Jurkat, Clone E6-1 (cell line): ENCODE results near the gene GAL3ST3.

Experiments
- DNase-seq: peaks from one replicate; pipeline ENCODE4 v3.0.0-alpha.2; 2011; ENCODE audit warnings: low read depth, low spot score
- H3K4me3 ChIP-seq: 2 replicates; pipeline ENCODE4 v1.5.1; 2011; ENCODE audit warnings: mild to moderate bottlenecking, low read length, control low read depth, moderate library complexity

Gene GAL3ST3

DNA sequence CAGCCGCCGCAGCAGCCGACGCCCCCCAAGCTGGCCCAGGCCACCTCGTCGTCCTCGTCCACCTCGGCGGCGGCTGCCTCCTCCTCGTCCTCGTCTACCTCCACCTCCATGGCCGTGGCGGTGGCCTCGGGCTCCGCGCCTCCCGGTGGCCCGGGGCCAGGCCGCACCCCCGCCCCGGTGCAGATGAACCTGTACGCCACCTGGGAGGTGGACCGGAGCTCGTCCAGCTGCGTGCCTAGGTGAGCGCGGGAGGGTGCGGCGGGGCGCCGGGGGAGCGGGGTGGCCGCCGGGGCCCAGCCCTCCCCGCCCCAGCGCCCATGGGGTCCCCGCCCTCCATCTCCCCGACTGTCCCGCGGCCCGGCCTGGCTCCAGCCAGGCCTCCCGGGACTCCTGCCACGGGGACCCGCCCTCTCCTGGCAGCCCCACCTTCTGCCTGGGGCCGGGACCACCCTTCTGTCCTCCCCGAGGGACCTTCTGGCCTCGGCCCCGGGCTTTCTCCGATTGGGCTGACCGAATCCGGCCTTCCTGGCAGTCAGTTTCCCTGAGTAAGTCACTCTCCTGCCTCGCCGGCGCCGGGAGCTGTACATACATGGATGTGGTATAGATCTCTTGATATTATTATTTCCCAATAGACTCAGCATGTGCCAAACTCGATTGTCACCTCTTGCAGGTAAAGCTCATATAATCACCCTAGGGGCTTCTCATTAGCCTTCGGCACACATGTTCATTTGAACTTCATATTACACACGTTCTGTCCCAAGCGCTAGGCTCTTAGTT is 21.8 kb upstream of the GAL3ST3 start:
- H3K4me3 ChIP-seq = peak overlapping the region; percentile 56
- no peak for DNase-seq

DNA sequence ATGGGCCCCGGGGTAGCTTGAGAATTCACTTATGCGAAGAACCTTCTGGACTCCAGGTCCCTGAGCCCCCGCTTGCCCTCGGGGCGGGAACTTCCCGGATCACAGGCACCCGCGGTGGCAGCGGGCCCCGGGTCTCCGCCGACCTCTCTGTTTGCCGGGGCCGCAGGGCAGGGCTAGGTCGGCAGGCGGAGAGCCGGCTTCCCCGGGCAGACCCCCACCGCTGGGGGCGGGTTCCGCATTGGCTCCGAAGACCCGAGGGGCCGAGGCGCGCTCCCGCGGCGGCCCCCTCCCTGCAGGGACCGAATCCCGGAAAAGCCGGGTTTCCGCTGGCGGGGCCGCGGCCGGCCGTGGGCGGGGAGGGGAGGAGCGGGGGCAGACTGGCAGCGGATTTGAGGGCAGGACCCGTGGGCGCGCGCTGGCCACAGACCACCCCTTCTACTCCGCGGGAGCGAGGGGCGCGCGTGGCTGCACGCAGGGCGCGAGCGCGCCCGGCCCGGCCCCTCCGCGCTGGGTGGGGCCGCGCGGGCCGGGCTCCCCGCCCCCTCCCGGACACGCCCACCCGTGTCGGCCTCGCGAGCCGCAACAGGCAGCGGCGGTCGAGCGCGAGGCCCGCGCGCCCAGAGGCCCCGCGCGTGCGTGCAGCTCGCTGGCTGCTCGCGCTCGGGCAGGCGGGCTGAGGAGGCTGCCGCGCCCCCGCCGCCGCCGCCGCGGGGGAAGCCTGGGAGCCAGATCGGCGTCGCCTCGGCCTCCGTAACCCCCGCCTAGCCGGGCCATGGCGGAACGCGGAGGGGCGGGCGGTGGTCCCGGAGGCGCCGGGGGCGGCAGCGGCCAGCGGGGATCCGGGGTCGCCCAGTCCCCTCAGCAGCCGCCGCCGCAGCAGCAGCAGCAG is 21.0 kb upstream of the GAL3ST3 start, which contains the start of gene PACS1:
Gene PACS1, plus strand, starts transcription at position 558 of the 889 bp plus-strand sequence. Its CDS starts 215 bp downstream, at position 773.
- H3K4me3 ChIP-seq = peak within 1 kb of the TSS; percentile 56
- peak; percentile 65 for DNase-seq

DNA sequence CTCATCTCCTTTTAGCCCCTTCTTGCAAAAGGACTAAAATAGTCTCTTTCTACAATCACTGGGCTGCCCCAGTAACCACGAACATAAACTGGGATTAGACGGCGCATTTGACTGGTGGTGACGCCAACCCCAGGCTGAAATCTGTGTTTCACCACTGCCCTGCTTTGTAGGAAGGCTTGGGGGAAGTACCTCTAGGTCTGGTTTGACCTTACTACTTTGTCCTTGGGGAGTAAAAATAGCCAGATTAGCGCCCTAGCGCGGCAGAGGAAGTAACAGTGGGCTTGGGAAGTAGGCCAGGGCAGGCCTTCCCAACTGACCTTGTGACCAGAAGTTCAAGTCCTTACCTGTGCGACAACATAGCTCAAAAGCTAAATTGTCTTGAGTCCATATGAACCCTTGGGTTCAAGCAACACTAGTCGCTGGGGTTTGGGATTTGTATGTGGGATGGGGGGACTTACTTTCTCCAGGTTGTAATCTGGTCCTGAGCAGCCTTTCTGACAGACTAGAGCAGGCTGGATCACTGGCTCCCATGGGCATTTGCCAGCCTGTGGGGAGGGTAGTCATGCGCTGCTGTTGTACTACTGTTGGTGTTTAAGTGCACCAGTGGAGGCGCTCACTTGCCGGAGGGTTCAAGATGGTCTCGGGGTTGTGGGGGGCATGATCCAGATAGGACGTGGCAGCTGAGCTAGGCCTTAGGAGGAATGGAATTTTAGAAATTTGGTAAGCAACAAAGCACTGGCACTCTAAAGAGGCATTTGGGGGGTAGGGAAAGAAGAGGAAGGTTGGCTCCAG is 20.2 kb upstream of the GAL3ST3 start:
- DNase-seq = no peak
- H3K4me3 ChIP-seq = peak overlapping the region; percentile 41

DNA sequence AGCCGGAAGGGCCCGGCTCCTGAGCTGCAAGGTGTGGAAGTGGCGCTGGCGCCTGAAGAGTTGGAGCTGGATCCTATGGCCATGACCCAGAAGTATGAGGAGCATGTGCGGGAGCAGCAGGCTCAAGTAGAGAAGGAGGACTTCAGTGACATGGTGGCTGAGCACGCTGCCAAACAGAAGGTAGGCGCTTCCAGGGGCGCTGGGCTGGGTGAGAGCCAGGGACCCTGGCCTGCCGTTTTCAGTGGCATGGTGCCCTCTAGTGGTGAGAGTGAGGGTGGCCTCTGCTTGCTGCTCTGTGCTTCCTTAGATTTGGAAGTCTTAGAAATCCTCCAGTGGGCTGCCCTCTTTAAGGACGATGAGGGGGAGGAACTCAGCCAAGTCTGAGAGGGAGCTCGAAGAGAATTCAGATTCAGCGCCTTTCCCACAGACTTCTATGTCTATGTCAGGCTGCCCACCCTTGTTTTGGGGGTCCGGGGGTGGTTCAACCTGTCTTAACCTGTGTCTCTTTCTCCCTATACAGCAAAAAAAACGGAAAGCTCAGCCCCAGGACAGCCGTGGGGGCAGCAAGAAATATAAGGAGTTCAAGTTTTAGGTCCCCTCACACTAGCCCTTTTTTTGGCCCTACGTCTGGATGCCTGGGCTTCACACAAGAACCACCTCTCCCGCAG is 19.3 kb upstream of the GAL3ST3 start:
- peak; percentile 63 for DNase-seq
- no peak overlapping the region for H3K4me3 ChIP-seq

DNA sequence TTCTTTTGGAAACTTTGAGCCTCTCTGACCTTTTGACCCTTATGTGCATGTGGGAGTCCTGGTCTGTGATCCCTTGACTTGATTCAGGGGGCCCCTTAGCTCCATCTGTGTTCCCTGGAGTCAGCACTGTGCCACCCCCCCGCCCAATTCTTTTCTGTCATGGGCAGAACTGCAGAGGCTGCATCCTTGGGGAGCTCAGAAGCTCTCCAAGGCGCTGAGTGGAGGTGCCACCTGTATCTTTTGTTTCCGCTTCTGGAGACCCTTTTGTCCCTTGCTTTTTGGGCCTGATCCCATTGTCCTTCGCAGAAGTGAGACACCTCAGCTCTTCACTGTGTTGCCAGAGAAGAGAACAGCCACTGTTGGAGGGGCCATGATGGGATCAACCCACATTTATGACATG is 18.7 kb upstream of the GAL3ST3 start:
- no peak overlapping the region for H3K4me3 ChIP-seq

DNA sequence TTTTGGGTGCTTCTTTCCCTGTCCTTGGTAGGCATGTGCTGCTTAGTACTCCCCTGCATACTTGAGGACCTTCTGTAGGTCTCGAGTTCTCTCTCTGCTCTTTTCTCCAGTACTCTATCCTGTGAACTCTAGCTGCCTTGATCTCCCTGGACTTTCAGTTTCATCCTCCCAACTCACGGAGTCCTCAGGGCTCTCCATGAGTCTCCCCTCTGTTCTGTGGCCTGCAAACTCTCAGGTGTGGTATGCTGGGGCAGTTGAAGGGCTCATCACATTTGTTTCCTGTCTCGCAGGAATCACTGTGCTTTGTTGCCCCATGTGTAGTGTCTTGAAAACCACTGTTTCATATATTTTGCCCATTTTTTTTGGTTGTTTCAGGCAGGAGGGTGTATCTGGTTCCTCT is 17.8 kb upstream of the GAL3ST3 start:
- DNase-seq = no peak

More for the DNA sequence above, 18.7 kb upstream of the GAL3ST3 start:
- DNase-seq = no peak

DNA sequence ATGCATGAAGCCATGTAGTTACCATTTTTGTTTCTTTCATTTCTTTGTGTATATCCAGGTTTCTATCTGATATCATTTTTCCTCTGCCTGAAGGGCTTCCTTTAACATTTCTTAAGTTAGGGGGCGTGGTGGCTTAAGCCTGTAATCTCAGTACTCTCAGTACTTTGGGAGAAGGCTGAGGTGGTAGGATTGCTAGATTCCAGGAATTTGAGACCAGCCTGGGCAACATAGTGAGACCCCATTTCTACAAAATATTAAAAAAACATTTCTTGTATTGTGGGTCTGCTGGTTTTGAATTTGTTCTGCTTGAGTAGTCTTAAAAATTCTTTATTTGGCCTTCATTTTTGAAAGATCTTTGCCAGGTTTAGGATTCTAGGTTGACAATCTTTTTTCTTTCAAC is 15.6 kb upstream of the GAL3ST3 start:
- H3K4me3 ChIP-seq = no peak overlapping the region
- no peak for DNase-seq

More for the DNA sequence above, 17.8 kb upstream of the GAL3ST3 start:
- no peak overlapping the region for H3K4me3 ChIP-seq

DNA sequence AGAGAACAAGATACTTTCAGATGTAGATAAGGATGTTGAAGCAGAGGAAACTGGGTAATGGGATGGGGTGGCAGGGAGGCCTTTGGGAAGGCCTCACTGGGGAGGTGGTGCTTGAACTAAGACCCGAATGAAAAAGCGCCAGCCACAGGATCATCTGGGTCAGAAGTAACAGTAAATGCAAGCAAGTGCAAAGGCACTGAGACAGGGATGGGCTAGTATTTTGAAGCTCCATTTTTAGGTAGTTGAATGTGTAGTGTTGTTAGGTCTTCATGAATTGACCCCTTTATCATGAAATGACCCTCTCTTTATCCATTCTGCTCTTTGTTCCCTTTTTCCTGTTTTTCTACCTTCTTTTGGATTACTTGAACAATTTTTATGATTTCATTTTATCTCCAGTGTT is 14.9 kb upstream of the GAL3ST3 start:
- DNase-seq = no peak
- H3K4me3 ChIP-seq = no peak overlapping the region

DNA sequence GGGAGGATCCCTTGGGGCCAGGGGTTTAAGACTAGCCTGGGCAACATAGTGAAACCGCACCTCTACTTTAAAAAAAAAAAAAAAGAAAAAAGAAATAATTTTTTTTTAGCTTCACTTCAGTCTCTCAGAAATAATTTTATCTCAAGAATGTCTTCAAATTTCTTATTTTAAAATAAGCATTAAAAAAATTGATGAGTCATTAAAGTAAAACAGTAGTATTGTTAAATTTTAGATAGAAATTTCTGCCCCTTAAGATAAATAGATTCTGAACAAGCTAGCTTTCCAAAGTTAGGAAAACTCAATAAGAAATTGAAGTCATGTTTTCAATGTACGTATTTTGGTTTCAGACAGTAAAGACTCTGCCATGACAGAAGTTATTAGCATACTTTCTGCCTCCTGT is 13.4 kb upstream of the GAL3ST3 start:
- DNase-seq = no peak
- no peak overlapping the region for H3K4me3 ChIP-seq

DNA sequence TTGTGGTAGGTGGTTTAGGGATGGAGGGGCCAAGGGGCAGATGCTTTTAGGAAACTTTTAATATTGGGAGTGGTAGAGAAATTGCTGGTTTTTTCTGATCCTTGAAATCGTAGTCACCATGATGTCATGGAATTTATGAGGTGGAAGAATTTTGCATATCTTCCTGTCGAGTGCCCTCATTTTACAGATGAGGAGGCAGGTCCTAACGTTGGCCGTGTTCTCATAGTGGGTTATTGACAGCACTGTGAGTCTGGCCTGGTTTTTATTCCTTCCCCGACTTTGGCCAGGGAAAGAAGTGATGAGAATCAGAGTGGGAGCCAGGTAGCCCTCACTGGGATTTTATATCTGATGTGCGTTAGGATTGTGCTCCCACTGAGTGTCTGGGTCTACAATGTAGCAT is 12.3 kb upstream of the GAL3ST3 start:
- no peak overlapping the region for H3K4me3 ChIP-seq
- DNase-seq = no peak

DNA sequence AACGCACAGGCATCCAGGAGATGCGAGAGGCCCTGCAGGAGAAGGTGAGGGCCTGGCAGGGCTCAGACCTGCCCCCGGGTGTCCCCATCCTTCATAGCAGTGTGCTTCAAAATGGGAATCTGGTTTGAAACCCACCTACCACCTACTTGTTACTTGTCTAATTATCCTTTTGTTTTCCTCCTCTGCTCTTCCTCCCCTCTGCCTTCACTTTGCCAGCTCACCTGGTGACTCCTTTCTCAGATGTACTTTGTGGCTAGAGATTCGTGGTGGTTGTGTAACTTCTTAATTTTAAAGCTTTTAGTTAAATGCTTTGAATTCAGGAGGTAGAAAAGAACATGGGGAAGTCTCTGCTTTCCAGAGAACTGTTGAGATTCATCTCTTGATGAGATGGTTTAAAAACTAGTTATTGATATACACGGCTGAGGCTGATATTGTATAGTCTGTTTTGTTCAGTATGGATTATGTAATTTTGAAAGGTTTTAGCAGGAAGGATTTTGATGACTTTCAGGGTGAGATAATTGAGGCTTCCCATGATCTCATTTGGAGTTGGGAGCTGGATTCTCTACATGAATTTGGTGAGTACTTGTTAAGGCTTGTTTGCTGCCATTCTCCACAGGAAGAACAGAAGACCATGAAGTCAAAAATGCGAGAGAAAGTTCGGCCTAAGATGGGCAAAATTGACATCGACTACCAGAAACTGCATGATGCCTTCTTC is 11.2 kb upstream of the GAL3ST3 start:
- H3K4me3 ChIP-seq = no peak overlapping the region
- no peak for DNase-seq

DNA sequence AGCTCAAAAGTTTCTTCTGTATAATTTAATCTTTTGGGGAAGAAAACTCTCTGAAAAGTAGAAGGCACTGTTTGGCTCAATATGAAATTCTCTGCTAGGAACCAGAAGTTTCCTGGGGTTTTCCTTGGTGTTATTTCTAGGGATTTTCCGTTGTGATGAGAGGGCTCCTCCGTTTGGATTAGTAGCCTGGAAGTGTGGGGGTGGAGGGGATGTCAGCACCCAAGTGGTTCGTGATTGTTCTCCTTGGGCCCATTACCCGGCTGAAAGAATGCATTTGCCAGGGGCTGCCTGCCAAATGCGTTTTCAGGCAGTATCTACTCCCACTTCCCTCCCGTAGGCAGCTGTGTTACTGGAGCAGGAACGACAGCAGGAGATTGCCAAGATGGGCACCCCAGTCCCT is 7.5 kb upstream of the GAL3ST3 start:
- no peak for DNase-seq
- no peak overlapping the region for H3K4me3 ChIP-seq

DNA sequence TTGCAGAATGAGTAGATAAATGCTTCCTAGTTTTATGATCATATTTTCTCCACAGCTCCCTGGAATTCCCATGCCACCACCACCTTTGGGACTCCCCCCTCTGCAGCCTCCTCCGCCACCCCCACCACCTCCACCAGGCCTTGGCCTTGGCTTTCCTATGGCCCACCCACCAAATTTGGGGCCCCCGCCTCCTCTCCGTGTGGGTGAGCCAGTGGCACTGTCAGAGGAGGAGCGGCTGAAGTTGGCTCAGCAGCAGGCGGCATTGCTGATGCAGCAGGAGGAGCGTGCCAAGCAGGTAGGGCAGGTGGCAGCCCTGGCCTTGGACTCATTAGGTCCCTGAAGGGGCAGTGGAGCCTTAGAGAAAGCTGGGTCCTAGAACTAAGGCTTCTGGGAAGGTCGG is 6.1 kb upstream of the GAL3ST3 start:
- no peak for DNase-seq

DNA sequence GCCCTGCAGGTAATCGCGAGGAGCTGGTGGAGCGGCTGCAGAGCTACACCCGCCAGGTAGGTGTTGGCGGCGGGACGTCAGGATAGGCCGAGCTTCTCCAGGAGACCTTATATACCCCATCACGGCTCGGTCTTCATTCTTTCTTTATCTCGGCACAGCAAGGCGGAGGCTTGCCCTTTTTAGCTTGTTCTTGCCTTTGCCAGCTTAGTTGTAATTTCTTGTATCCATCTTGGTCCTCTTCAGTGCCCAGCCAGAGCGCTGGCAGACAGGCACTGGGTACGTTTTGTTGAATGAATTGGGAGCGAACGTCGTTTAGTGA is 3.7 kb upstream of the GAL3ST3 start:
- DNase-seq = no peak
- peak overlapping the region; percentile 98 for H3K4me3 ChIP-seq

More for the DNA sequence above, 6.1 kb upstream of the GAL3ST3 start:
- H3K4me3 ChIP-seq = no peak overlapping the region

DNA sequence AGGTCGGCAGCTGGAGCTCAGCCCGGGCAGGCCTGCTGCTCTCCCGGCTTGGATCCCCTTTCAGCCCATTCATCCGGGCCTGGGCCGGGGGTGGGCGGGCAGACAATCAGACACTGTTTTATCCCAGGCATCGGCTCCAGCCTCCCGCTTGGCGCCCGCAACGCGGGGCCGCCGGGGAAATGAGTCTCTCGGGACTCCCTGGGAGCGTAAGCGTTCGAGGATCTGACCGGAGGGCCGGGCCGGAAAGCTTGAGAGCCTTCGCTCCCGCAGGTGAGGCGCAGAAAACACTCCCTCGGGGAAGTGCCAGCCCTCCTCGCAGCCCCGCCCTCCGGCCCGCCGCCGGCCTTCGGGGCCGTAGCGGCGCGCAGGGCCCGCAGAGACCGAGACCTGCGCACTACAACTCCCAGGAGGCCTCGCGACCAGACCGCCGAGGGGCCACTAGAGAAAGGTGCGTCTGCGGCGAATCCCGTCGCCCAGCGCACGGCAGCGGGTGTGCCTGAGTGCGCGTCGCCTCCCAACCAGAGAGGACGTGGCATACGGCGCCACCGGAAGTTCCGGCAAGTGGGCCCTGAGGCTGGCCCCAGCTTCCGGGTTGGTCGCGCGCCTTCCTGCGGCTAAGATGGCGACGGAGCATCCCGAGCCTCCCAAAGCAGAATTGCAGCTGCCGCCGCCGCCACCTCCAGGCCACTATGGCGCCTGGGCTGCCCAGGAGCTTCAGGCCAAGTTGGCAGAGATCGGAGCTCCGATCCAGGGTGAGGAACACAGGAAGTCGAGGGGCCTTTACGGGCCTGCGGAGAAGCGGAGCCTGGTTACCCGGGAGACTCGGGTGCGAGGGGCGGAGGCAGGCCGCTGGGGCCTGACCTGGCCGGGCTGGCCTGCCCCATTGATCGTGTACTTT is 3.1 kb upstream of the GAL3ST3 start, which contains the start of gene SF3B2:
Gene SF3B2, plus strand, starts transcription at position 599 of the 898 bp plus-strand sequence. Its CDS starts 21 bp downstream, at position 620.
- peak; percentile 97 for DNase-seq
- peak within 1 kb of the TSS; percentile 98 for H3K4me3 ChIP-seq

DNA sequence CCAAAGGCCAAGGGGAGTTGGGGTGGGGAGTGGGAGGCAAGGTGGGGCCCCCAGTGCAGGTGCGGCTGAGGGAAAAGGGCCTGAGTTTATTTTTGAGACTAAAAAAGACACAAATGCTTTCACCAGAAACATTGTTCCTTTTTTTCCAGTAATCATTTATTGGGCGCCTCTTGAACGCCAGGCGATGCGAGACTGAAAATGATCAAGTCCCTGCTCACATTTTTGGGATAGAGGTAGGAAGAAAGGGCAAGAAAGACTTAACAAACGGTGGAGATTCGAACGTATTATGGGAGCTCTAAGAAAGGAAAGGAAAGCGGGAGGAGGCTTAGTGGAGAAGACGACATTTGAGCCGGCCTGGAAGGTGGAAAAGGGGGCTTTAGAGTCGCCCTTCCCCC is 2.4 kb upstream of the GAL3ST3 start:
- DNase-seq = no peak
- H3K4me3 ChIP-seq = peak overlapping the region; percentile 98

DNA sequence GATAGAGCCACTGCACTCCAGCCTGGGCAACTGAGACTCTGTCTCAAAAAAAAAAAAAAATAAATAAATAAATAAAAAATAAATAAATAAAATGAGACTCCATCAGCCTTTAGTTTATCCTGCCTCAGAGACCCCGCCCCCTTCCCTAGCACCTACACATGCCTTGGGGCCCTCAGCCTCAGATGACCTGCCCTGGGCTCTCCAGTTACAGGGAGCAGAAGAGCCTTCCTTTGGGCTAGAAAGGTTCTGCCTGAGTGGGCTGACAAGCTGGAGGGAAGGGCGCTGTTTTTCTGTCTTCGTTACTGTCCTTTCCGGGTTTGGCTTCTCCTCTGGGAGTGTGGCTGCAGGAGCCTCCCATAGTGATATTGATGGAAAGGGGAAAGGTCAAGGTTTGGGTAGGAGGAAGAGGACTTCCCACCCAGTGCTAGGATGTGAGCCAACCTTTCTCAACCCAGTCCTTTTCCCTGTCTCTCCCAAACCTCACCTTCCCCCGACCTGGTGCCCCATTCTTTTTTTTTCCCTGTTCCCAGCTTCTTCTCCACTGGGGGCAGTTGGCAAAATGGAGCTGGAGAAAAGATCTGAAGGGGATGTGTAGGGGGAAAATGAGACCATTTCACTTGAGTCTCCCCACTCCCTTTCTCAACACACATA is 1.7 kb upstream of the GAL3ST3 start:
- no peak for DNase-seq
- H3K4me3 ChIP-seq = no peak overlapping the region; the same call in 1 of the 2 replicates
